HFF-Myc (cell line): ENCODE measurements around the gene ILF3.

Experiments used
- DNase-seq: peaks from one replicate; pipeline ENCODE4 v3.0.0-alpha.2; 2011; ENCODE audit warnings: low read depth; ENCODE audit errors: extremely low read depth
- H3K4me3 ChIP-seq: replicated peaks from 2 replicates; pipeline ENCODE4 v1.5.1; 2011; ENCODE audit warnings: low read depth, mild to moderate bottlenecking, control low read depth, low read length
- TF ChIP-seq, protein P1 (sequence below): IDR thresholded peaks from 2 replicates; pipeline ENCODE4 v1.5.1; 2012; ENCODE audit warnings: mild to moderate bottlenecking, low read depth, low read length, control low read depth; ENCODE audit errors: missing control alignments

ILF3 gene

GRCh38 chr19:10683582-10683981 lies 29.4 kb downstream of the ILF3 start:
- DNase-seq, result no peak
- TF ChIP-seq, protein P1, sequence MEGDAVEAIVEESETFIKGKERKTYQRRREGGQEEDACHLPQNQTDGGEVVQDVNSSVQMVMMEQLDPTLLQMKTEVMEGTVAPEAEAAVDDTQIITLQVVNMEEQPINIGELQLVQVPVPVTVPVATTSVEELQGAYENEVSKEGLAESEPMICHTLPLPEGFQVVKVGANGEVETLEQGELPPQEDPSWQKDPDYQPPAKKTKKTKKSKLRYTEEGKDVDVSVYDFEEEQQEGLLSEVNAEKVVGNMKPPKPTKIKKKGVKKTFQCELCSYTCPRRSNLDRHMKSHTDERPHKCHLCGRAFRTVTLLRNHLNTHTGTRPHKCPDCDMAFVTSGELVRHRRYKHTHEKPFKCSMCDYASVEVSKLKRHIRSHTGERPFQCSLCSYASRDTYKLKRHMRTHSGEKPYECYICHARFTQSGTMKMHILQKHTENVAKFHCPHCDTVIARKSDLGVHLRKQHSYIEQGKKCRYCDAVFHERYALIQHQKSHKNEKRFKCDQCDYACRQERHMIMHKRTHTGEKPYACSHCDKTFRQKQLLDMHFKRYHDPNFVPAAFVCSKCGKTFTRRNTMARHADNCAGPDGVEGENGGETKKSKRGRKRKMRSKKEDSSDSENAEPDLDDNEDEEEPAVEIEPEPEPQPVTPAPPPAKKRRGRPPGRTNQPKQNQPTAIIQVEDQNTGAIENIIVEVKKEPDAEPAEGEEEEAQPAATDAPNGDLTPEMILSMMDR, result no peak

GRCh38 chr19:10685210-10685609 lies 31.1 kb downstream of the ILF3 start:
- no peak overlapping the region for H3K4me3 ChIP-seq
- TF ChIP-seq, protein P1, result no peak

More at GRCh38 chr19:10683582-10683981, 29.4 kb downstream of the ILF3 start:
- H3K4me3 ChIP-seq, result no peak overlapping the region

DNA sequence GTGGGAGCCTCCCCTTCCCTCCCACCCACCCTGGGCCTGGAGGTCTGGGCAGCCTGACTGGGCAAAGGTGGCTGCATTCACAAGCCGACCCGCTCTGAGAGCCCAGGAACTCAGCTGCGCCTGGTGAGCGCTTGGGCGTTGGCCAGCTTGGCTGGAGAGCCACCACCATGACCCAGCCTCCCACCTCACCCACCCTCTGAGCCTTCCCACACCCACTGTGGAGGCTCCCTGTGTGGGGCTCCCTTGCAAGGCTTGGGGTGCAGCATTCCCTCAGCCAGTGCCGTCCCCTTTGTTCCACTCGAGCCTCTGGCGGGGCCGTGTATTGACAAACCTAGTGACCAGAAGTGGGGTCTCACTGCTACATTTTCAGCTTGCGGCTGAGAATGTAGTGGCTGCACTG lies 32.0 kb downstream of the ILF3 start:
- DNase-seq, result no peak
- no peak overlapping the region for H3K4me3 ChIP-seq
- TF ChIP-seq, protein P1, result no peak

More at GRCh38 chr19:10685210-10685609, 31.1 kb downstream of the ILF3 start:
- DNase-seq, result no peak

DNA sequence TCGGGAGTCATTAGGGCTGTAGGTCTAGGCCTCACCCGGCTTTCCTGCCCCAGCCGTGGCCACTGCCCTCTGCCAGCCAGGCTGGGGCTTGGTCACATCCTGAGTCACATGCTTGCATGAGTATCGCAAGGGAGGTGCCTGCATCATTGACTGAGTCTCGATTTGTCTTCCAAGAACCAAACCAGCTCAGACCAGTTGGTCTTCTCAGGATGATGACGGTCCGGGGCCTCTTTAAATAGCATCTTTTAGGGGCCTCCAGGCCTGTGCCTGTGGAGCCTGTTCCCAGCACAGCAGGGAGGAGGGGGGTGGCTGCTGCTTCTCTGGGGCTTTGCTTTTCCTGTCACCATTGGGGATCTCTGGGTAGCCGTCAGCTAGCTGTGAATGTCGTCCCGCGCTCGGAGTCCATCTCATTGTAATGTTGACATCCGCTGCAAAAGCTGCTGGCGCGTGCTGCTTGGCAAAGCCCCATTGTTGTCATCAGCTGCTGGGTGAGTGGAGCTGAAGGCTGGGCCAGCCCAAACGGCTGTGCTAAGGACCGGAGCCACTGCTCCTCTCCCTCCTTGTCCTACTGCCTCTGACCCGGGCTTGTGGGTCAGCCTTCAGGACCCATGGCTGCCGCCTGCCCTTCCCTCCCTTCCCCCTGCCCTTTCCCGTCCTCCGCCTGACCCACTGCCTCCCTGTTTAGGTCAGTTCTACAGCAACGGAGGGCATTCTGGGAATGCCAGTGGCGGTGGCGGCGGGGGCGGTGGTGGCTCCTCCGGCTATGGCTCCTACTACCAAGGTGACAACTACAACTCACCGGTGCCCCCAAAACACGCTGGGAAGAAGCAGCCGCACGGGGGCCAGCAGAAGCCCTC lies 32.7 kb downstream of the ILF3 start:
- DNase-seq, result no peak
- TF ChIP-seq, protein P1, result no peak
- no peak overlapping the region for H3K4me3 ChIP-seq

- no peak overlapping the region for H3K4me3 ChIP-seq
- TF ChIP-seq, protein P1, result no peak
- DNase-seq, result no peak
Measured at GRCh38 chr19:10687518-10688288, 33.6 kb downstream of the ILF3 start.

DNA sequence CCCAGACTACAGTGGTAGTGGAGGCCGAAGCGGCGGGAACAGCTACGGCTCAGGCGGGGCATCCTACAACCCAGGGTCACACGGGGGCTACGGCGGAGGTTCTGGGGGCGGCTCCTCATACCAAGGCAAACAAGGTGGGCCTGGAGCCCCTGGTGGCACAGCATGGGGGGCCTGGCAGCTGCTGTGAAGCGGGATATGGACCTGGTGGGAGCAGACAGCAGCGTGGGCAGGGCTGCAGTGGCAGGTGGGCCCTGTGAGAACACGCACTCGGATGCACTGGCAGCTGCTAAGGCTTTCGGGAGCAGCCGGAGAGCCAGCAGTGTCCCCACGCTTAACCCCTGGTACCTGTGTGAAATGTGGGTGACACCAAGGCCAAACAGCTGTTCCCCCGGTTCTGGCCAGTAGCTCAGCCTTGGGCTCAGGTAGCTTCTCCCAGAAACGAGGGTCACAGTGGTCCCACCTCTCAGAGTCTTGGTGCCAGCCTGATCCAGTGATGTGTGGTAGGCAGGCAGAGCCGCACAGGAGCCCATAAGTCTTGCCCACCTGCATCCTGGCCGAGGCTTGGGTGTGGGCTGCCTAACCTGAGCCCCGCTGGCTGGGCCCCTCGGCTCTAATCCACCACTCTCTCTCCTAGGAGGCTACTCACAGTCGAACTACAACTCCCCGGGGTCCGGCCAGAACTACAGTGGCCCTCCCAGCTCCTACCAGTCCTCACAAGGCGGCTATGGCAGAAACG lies 34.6 kb downstream of the ILF3 start:
- H3K4me3 ChIP-seq, result no peak overlapping the region
- DNase-seq, result no peak
- TF ChIP-seq, protein P1, result no peak
